Omental fat pad (tissue), 4 donors: ENCODE measurements around the gene AP1G2. TPM values are rescaled to one million over a fixed set of nuclear protein-coding genes. Genes with fewer than 3 reads are reported as not detected.

Experiments
- ATAC-seq: fragments of 150-250 bp; one replicate; pipeline ENCODE4 v1.9.1; 2016; ENCODE audit warnings: mild to moderate bottlenecking, moderate library complexity; ENCODE audit not compliant: low FRiP score
- DNase-seq: peaks from one replicate; pipeline ENCODE4 v3.0.0-alpha.2; 2019; ENCODE audit warnings: low spot score
- total RNA-seq, 4 donors: library from RNA; depleted of rRNA; stranded (reverse); fragments of >200 nt; gene quantifications; one replicate each; pipeline ENCODE4 v1.1.0, GENCODE V29; 2016
- TF ChIP-seq, protein P1 (sequence below), 3 donors: fragments of 450-650 bp; IDR thresholded peaks; one replicate each; pipeline ENCODE4 v1.5.1; 2016 to 2017; ENCODE audit warnings: antibody characterized with exemption in 3 of 3, mild to moderate bottlenecking in 3 of 3, moderate library complexity in 2 of 3

AP1G2 gene
- total RNA-seq, 4 donors from 2014 or later: 49.5 to 72.9 (median 58.0) TPM

DNA sequence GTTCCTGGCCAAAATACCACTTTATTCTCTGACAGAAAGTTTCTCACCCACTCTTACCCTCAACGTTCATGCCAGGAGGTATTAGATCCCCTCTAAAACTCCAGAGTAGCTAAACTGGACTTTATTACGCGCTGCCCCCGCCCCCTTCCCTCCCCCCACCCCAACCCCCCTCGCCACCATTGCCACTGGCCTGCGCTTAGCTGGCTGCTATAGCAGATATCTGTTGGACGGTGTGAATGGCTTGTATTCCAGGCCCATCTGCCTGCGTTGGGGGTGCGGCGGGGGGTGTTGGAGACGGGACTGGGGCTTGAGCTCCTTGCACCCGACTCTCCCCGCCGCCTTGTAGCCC, 12.1 kb downstream of the AP1G2 start:
- TF ChIP-seq, protein P1, sequence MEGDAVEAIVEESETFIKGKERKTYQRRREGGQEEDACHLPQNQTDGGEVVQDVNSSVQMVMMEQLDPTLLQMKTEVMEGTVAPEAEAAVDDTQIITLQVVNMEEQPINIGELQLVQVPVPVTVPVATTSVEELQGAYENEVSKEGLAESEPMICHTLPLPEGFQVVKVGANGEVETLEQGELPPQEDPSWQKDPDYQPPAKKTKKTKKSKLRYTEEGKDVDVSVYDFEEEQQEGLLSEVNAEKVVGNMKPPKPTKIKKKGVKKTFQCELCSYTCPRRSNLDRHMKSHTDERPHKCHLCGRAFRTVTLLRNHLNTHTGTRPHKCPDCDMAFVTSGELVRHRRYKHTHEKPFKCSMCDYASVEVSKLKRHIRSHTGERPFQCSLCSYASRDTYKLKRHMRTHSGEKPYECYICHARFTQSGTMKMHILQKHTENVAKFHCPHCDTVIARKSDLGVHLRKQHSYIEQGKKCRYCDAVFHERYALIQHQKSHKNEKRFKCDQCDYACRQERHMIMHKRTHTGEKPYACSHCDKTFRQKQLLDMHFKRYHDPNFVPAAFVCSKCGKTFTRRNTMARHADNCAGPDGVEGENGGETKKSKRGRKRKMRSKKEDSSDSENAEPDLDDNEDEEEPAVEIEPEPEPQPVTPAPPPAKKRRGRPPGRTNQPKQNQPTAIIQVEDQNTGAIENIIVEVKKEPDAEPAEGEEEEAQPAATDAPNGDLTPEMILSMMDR (IDR thresholded peaks at IDR 0.05): no peak
- ATAC-seq (peak; percentile 1), DNase-seq (no peak)

DNA sequence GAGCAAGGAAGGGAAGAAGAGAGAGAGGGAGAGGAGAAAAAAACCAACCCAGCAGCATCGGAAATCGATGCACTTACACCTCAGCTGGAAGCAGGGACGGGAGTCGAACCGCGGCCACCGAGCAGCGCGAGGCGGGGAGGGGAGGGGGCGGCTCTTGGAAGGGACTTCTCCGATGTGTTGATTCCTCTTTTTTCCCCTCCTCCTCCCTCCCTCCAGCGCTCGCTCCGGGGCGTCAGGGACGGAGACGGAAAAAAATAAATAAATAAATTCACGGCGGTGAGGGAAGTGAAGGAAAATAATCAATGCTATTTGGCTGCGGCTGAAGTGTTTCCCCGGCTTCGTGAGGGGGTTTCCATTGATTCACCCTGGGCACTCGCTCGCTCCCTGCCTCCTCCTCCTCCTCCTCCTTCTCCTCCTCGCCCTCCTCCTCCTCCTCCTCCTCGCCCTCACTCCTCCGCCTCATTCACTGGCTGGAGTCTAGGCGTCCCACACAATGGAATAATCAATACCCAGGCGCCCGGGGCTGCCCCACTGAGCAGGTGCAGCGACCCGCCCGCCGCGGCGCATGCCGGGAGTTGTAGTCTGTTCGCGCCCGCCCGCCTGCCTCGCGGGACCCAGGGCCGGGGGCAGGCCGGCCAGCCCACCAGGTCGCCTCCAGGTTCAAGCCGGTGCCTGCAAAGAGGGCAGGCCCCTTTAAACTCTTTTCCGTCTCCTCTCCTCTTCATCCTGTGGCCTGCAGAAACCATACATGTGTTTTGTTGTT, 16.1 kb downstream of the AP1G2 start, which contains the start of gene ZFHX2:
TSS of gene ZFHX2 (minus strand) at position 500 of the 763 bp plus-strand sequence. CDS start 16,440 bp downstream, outside the sequence.
- TF ChIP-seq, protein P1 (IDR thresholded peaks at IDR 0.05): no peak
- ATAC-seq (peak; percentile 58), DNase-seq (peak; percentile 58)

DNA sequence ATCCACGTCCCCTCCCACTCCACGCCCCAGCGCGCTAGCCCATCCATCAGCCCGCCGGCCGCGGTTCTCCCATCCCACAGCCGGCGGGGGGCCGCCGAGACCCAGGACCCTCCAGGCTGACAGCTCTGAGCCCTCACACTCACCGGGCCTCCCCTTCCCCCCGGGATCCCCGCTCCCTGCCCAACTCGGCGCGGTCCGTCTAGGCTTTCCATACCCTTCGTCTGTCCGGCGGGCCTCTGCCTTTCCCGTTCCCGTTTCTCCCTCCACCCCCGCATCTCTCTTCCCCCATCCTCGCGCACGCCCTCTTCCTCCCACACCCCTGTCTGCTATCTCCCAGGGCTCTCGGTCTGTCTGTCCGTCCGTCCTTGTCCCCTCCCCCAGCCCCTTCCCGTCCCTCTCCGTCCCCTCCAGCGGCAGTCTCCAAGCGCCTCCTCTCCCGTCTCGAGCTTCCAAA, 16.8 kb downstream of the AP1G2 start:
- DNase-seq: no peak
- ATAC-seq: peak; percentile 20
- TF ChIP-seq, protein P1 (IDR thresholded peaks at IDR 0.05): no peak

DNA sequence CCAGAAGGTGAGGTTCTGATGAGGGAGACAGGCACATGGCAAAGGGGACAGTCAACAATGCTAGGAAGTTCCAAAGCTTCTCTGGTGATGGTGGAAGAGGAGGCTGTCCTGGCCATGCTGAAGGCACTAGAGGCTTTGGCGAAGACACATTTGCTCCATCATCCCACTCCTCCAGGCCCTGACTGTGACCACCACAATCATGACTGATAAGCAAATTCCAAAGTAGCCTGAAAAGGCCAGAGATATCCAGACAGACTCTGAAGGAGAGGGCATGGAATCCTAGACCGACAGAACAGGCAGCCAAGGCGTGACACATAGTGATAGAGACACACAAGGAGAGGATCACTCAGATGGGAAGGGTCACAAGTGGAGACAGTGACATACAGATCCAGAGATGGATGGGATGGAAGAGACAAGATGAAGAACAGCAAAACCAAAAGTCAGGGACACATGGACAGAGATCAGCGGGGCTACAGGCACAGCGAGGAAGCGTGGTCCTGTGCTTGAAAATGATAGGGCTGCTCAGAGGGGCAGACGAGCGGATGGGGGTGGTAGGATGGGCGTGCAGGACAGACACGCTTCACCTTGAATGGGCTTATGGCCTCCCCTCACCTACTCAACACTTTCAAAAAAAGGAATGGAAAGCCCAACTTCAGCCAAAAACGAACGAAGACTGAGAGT, 17.3 kb downstream of the AP1G2 start:
- peak; percentile 1 for ATAC-seq
- TF ChIP-seq, protein P1 (IDR thresholded peaks at IDR 0.05): no peak
- no peak for DNase-seq

DNA sequence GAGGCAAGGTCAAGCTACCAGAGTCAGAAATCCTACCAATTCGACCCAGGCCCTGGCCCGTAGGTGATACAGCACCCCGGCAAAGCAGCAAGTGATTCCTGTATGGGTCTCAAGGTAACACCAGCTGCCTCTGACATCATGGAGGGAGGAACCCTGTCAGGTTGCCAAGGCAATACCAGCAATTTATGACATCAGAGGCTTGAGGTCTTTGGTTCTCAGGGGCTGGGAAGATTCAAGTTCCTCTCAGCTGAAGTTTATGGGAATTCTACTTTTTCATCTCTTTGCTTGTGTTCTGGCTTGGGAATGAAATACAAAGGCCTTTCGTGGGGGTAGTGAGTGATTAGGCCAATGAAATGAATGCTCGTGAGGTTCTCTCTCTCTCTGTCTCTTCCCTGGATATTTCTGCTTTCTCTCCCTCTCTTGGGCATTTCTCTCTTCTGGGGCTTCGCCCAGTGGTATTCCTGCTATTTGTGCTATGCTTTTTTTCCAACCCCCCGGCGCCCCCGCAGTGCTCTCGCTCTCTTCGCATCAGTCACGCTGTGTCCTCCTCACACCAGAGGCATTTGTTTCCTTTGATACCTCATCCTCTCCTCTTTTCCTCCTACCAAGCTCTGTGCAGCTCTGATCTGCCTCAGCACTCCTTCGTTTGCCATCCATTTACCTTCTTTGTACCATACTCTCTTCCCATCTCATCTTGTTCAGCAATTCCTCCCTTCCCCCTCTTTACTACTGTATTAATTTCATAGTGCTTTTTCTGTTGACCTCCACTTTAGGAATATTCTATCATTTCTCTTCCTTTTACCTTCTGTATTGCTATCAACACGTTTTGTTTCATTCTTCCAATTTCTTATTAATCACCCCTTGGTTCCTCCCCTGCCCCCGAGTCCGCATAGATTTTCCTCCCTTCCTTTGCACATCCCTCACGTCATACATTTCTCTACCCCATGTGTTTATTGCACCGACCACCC, 19.0 kb downstream of the AP1G2 start:
- TF ChIP-seq, protein P1 (IDR thresholded peaks at IDR 0.05): no peak

DNA sequence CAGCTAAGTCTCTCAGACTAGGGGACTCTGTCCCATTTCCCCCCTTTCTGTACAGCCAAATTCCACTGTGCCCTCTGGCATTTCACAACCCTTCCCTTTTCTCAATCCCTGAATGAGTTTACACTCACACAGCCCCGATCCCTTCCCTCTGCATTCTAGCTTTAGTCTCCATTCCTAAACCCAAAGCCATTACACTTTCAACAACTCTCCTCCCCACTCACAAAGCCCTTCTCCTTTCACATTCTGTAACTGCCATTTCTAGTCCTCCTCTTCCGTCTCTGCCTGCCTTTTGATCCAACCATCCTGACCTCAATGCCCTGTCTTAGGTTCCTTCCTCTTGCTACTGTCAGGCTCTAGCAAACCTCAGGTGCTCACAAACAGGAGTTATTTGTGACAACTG, 19.7 kb downstream of the AP1G2 start:
- no peak for ATAC-seq
- DNase-seq: no peak
- TF ChIP-seq, protein P1 (IDR thresholded peaks at IDR 0.05): no peak

More for the DNA sequence above, 19.0 kb downstream of the AP1G2 start:
- ATAC-seq: no peak
- DNase-seq: no peak
